RWPE2 (cell line): ENCODE data around the gene FLT4.
A peak's percentile ranks its signal among the peaks of the same experiment; 100 is the strongest.

ENCODE experiments used
- ATAC-seq: fragments of 200-7000 bp; cut with Tn5 transposase; 3 replicates; pipeline ENCODE4 v1.9.1; 2021; ENCODE audit warnings: low read depth
- DNase-seq: peaks from one replicate; pipeline ENCODE4 v3.0.0-alpha.2; 2020; ENCODE audit warnings: low spot score
- H3K27ac ChIP-seq: fragments of 450-650 bp; 2 replicates; pipeline ENCODE4 v1.5.1; 2017; ENCODE audit warnings: mild to moderate bottlenecking; ENCODE audit not compliant: poor library complexity, severe bottlenecking
- H3K27me3 ChIP-seq: fragments of 250-450 bp; sonication (Bioruptor Pico); 2 replicates; pipeline ENCODE4 v1.5.1; 2021; ENCODE audit warnings: mild to moderate bottlenecking, moderate library complexity; ENCODE audit not compliant: insufficient read depth, poor library complexity, severe bottlenecking
- H3K36me3 ChIP-seq: fragments of 250-450 bp; sonication (Bioruptor Pico); 2 replicates; pipeline ENCODE4 v1.5.1; 2020; ENCODE audit warnings: low read depth, mild to moderate bottlenecking, moderate library complexity
- H3K4me1 ChIP-seq: fragments of 250-450 bp; sonication (Bioruptor Pico); 2 replicates; pipeline ENCODE4 v1.5.1; 2021; ENCODE audit warnings: mild to moderate bottlenecking, moderate library complexity; ENCODE audit not compliant: insufficient read depth, poor library complexity, severe bottlenecking
- H3K4me3 ChIP-seq: fragments of 250-450 bp; sonication (Bioruptor Pico); 2 replicates; pipeline ENCODE4 v1.5.1; 2021; ENCODE audit warnings: mild to moderate bottlenecking, moderate library complexity; ENCODE audit not compliant: severe bottlenecking
- H3K9me3 ChIP-seq: fragments of 250-450 bp; sonication (Bioruptor Pico); 2 replicates; pipeline ENCODE4 v1.5.1; 2021; ENCODE audit warnings: mild to moderate bottlenecking, moderate library complexity; ENCODE audit not compliant: severe bottlenecking
- CTCF ChIP-seq: fragments of 450-650 bp; IDR thresholded peaks from one replicate; pipeline ENCODE4 v1.5.1; 2017; ENCODE audit warnings: mild to moderate bottlenecking, moderate library complexity; ENCODE audit not compliant: poor library complexity, severe bottlenecking

FLT4 gene

DNA sequence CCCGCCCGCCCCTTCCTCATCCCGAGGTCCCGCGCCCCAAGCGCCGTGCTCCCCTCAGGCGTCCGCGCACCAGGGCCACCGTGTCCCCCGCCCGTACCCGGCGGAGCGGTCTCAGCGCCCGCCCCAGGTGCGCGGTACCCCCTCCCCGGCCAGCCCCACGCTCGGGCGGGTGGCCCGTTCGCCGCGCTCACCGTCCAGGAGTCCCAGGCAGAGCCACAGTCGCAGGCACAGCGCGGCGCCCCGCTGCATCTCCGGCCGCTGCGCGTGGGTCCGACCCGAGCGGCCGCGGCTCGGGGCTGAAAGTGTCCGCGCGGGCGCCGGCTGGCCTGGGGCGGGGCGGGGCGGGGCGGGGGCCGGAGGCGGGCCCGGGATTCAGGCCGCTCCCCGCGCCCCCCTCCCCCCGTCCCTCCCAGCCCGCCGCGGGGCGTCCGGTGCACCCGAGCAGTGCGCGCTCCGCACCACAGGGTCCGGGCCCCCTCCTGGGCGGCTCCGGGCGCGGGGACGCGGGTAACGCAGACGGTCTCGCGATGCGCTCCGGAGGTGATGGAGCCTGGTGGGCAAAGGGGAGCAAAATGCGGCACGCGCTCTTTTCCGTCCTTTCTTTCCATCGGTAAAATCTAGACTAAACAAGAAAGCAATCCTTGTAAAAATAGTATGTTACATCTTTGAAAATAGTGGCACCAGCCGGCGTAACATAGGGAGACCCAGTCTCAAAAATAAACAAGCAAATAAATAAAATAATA lies at the start of gene FLT4:
Gene FLT4 (minus strand): TSS at position 304 of the 743 bp plus-strand sequence. CDS start 55 bp downstream, at position 249.
- TF ChIP-seq CTCF: no peak
- Histone ChIP-seq H3K4me1 (no peaks in the 10 kb centered on the region), H3K4me3 (peak within 1 kb of the TSS; percentile 16), H3K27me3 (peaks cover 89% of the 10 kb centered on the region), H3K9me3 (peaks cover 2% of the 10 kb centered on the region), H3K27ac (no peak within 1 kb of the TSS), H3K36me3 (no peaks in the 10 kb centered on the region)
- no peak for ATAC-seq
- no peak for DNase-seq

DNA sequence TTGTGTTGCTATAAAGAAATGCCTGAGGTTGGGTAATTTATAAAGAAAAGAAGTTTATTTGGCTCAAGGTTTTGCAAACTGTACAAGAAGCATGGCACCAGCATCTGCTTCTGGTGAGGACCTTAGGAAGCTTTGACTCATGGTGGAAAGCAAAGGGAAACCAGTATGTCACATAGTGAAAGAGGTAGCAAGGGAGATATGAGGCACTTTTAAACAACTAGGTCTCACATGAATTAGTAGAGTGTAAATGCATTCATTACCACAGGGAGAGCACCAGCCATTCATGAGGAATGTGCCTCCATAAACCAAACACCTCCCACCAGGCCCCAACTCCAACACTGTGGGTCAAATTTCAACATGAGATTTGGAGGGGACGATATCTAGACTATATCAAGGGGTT lies 49.6 kb upstream of the FLT4 start:
- no peak for TF ChIP-seq CTCF
- ATAC-seq (no peak), DNase-seq (no peak)

GRCh38 chr5:180696116-180696515 lies 46.7 kb upstream of the FLT4 start:
- H3K4me3 ChIP-seq: no peak overlapping the region
- H3K27me3 ChIP-seq: peaks cover 54% of the 10 kb centered on the region
- H3K4me1 ChIP-seq: no peaks in the 10 kb centered on the region
- no peak for DNase-seq
- H3K36me3 ChIP-seq: no peaks in the 10 kb centered on the region
- H3K9me3 ChIP-seq: peaks cover 6% of the 10 kb centered on the region
- no peak for TF ChIP-seq CTCF
- ATAC-seq: no peak
- H3K27ac ChIP-seq: no peak overlapping the region

More for the DNA sequence above, 49.6 kb upstream of the FLT4 start:
- Histone ChIP-seq H3K9me3 (peaks cover 10% of the 10 kb centered on the region), H3K4me1 (no peaks in the 10 kb centered on the region), H3K4me3 (no peak overlapping the region), H3K27me3 (peaks cover 36% of the 10 kb centered on the region), H3K36me3 (no peaks in the 10 kb centered on the region), H3K27ac (no peak overlapping the region)

DNA sequence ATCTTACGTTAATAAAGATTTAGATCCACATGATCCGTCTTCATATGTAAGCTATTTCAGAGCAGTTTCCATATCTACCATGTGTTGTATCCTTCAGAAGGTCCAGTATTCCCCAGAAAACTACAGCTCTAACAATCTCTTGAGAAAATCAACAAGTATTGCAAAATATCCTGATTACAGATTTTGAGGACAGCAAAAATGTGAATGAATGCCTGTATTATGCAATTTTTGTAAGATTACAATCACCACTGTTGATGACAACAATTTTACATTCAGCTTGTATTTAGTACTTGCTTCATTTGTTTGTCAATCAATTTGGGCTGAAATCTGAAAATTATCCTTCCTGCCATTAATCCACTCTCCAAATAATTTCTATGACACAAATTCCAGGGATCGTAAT lies 43.0 kb upstream of the FLT4 start:
- H3K4me1 ChIP-seq: no peaks in the 10 kb centered on the region
- ATAC-seq (no peak), DNase-seq (no peak)
- H3K27ac ChIP-seq: no peak overlapping the region
- H3K27me3 ChIP-seq: peaks cover 78% of the 10 kb centered on the region
- H3K9me3 ChIP-seq: no peaks in the 10 kb centered on the region
- no peak overlapping the region for H3K4me3 ChIP-seq
- H3K36me3 ChIP-seq: no peaks in the 10 kb centered on the region
- no peak for TF ChIP-seq CTCF

DNA sequence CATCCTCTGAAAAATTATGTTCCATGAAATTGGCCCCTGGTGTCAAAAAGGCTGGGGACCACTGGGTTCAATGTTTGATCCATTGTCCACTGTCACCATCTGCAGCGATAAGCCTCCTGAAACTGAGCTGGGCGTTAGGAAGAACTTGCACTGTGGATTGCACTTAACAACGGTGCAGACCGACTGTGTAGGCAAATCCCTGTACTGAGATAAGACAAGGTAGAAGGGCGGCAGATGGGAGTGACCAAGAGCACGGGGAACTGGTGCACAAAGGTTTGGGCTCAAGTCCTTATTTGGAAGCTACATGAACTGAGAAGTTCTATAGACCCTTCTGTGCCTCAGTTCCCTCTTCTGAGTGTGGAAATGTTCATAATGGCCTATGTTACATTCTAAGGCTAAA lies 41.6 kb upstream of the FLT4 start:
- ATAC-seq (no peak), DNase-seq (no peak)
- no peak for TF ChIP-seq CTCF
- peaks cover 81% of the 10 kb centered on the region for H3K27me3 ChIP-seq
- H3K4me1 ChIP-seq: no peaks in the 10 kb centered on the region
- H3K27ac ChIP-seq: no peak overlapping the region
- H3K4me3 ChIP-seq: no peak overlapping the region
- H3K36me3 ChIP-seq: no peaks in the 10 kb centered on the region
- no peaks in the 10 kb centered on the region for H3K9me3 ChIP-seq
